Spleen (tissue), 11 donors: Measurements from ENCODE around the gene PRKCG. TPM values are rescaled to one million over a fixed set of nuclear protein-coding genes. Genes with fewer than 3 reads are reported as not detected.

ENCODE experiments used
- DNase-seq: peaks from one replicate; pipeline ENCODE4 v3.0.0-alpha.2; 2020
- H3K27ac ChIP-seq, 8 donors: fragments of 200-600 bp; sonication (generic) in 7 of 8; 1 replicate in 4 of 8; 2 replicates in 4 of 8; pipeline versions ENCODE4 v1.5.0 to v1.8.0; 2016 to 2021; ENCODE audit warnings: inconsistent platforms in 4 of 8, mild to moderate bottlenecking in 4 of 8, moderate library complexity in 1 of 8
- H3K27me3 ChIP-seq, 7 donors: fragments of 200-600 bp; sonication (generic) in 6 of 7; replicated peaks in 1 of 7; 1 replicate in 4 of 7; 2 replicates in 3 of 7; pipeline versions ENCODE4 v1.5.0 to v1.8.0; 2016 to 2021; ENCODE audit warnings: inconsistent platforms in 3 of 7, mild to moderate bottlenecking in 1 of 7
- H3K36me3 ChIP-seq, 6 donors: fragments of 200-600 bp; sonication (generic) in 5 of 6; 1 replicate in 4 of 6; 2 replicates in 2 of 6; pipeline versions ENCODE4 v1.5.0 to v1.8.0; 2016 to 2021; ENCODE audit warnings: inconsistent platforms in 2 of 6
- H3K4me1 ChIP-seq, 6 donors: fragments of 200-600 bp; sonication (generic) in 5 of 6; 1 replicate in 3 of 6; 2 replicates in 3 of 6; pipeline versions ENCODE4 v1.5.0 to v1.8.0; 2016 to 2021; ENCODE audit warnings: inconsistent platforms in 3 of 6
- H3K4me3 ChIP-seq, 8 donors: fragments of 200-600 bp; sonication (generic) in 7 of 8; 1 replicate in 4 of 8; 2 replicates in 4 of 8; pipeline versions ENCODE4 v1.5.0 to v1.8.0; 2016 to 2021; ENCODE audit warnings: inconsistent platforms in 4 of 8, mild to moderate bottlenecking in 4 of 8, moderate library complexity in 2 of 8
- H3K9me3 ChIP-seq, 8 donors: fragments of 200-600 bp; sonication (generic) in 7 of 8; 1 replicate in 4 of 8; 2 replicates in 4 of 8; pipeline versions ENCODE4 v1.5.0 to v1.8.0; 2016 to 2021; ENCODE audit warnings: inconsistent platforms in 4 of 8
- CTCF ChIP-seq, 11 experiments: fragments of 200-600 bp in 7 of 11; fragments of 450-650 bp in 4 of 11; sonication (generic) in 4 of 11; IDR thresholded peaks in 8 of 11; conservative IDR thresholded peaks in 3 of 11; 1 replicate in 7 of 11; 2 replicates in 4 of 11; pipeline versions ENCODE4 v1.4.0 to v1.8.0; 2016 to 2021; ENCODE audit warnings: antibody characterized with exemption in 11 of 11, inconsistent platforms in 4 of 11, mild to moderate bottlenecking in 1 of 11
- POLR2A ChIP-seq, 3 donors: fragments of 450-650 bp; IDR thresholded peaks; one replicate each; pipeline ENCODE4 v1.5.1; 2017; ENCODE audit warnings: antibody characterized with exemption in 3 of 3, mild to moderate bottlenecking in 1 of 3
- POLR2AphosphoS5 ChIP-seq, 3 donors: sonication (generic); formaldehyde crosslinking; IDR thresholded peaks; one replicate each; pipeline ENCODE4 v1.5.1; 2017; ENCODE audit warnings: antibody characterized with exemption in 3 of 3
- WGBS, 5 donors: extraction: QIAGEN DNeasy Blood & Tissue Kit in 3 of 5; methylation state at CpG; one replicate each; pipeline versions ENCODE4 v1.1.5 to v1.1.7; 2013 to 2018; 5-methylcytosine and 5-hydroxymethylcytosine counted together
- intact Hi-C: fragments of 100-400 bp; cut with DNase I; formaldehyde crosslinking; loops from one replicate; pipeline ENCODE4 v1.15.0; 2023; ENCODE audit warnings: low total_unique reads
- polyA plus RNA-seq, 3 donors: library from polyadenylated mRNA; stranded (reverse); fragments of 200-250 nt; gene quantifications; one replicate each; pipeline ENCODE4 v1.2.1, GENCODE V29; 2013
- total RNA-seq, 7 donors: library from RNA; depleted of rRNA in 3 of 7; stranded (reverse); fragments of >200 nt in 3 of 7; fragmentation: NEBNext Ultra II Directional in 4 of 7; extraction: Animal tissue kit (Norgen Biotek cat#: 25700) in 4 of 7; gene quantifications; one replicate each; pipeline versions ENCODE4 v1.1.0 to v1.2.1, GENCODE V29; 2016 to 2021
- donor health status: healthy with polysubstance abuse.
- donor health status: DM: no; HTN: no; CAD: no; lungs with moderate emphysema.
- donor health status: DM: no; HTN: no; CAD: no.
- donor health status: Bipolar disorder and iron deficiency.
- donor health status: healthy.
- donor health status: DM: no; HTN: no; CAD: no.
- donor health status: DM: yes; HTN: yes; CAD: no.

Gene PRKCG
- total and polyA plus RNA-seq, 10 donors, result 0.17 TPM; not detected in 9

- Histone ChIP-seq H3K27me3 (peaks cover 0 to 100% (median 19%) of the 10 kb centered on the region in 7 donors), H3K4me3 (no peak overlapping the region), H3K36me3 (no peaks in the 10 kb centered on the region), H3K4me1 (peaks cover 0 to 4% (median 0%) of the 10 kb centered on the region in 6 donors), H3K27ac (no peak overlapping the region), H3K9me3 (peaks cover 0 to 7% (median 0%) of the 10 kb centered on the region in 8 donors)
- no peak for TF ChIP-seq POLR2A (IDR thresholded peaks at IDR 0.05)
- no peak for TF ChIP-seq CTCF (IDR thresholded peaks at IDR 0.05 in 8 of 11, conservative IDR thresholded peaks at IDR 0.05 in 3 of 11)
- TF ChIP-seq POLR2AphosphoS5 (IDR thresholded peaks at IDR 0.05), result no peak
- WGBS, 5 donors, result 87 to 93% (median 93%) methylated on average over 20 to 27 of the region's 27 CpGs
- DNase-seq, result no peak
- intact Hi-C loops, result loop anchor here (10.0 kb wide), 1 partner anchor 124 kb away; no protein-coding TSS in a partner anchor
Observed at GRCh38 chr19:53900191-53900860, 18.3 kb downstream of the PRKCG start.

GRCh38 chr19:53903055-53903680, 21.2 kb downstream of the PRKCG start:
- intact Hi-C loops, result loop anchor here (10.0 kb wide), 1 partner anchor 122 kb away; no protein-coding TSS in a partner anchor
- 43 to 57% (median 50%) methylated on average over 4 of the region's 4 CpGs for WGBS, 5 donors
- no peaks in the 10 kb centered on the region for H3K36me3 ChIP-seq
- no peak overlapping the region for H3K4me3 ChIP-seq
- no peak overlapping the region for H3K27ac ChIP-seq
- H3K9me3 ChIP-seq, result peaks cover 0 to 8% (median 0%) of the 10 kb centered on the region in 8 donors
- no peak for DNase-seq
- no peak for TF ChIP-seq POLR2AphosphoS5 (IDR thresholded peaks at IDR 0.05)
- no peak for TF ChIP-seq CTCF (IDR thresholded peaks at IDR 0.05 in 8 of 11, conservative IDR thresholded peaks at IDR 0.05 in 3 of 11)
- no peak for TF ChIP-seq POLR2A (IDR thresholded peaks at IDR 0.05)
- H3K27me3 ChIP-seq, result peaks cover 0 to 99% (median 25%) of the 10 kb centered on the region in 7 donors
- H3K4me1 ChIP-seq, result peaks cover 0 to 23% (median 14%) of the 10 kb centered on the region in 6 donors

- no peak for DNase-seq
- Histone ChIP-seq H3K4me1 (peaks cover 0 to 33% (median 22%) of the 10 kb centered on the region in 6 donors), H3K27ac (no peak overlapping the region), H3K27me3 (peaks cover 0 to 99% (median 37%) of the 10 kb centered on the region in 7 donors), H3K4me3 (no peak overlapping the region), H3K9me3 (peaks cover 0 to 6% (median 0%) of the 10 kb centered on the region in 8 donors), H3K36me3 (no peaks in the 10 kb centered on the region)
- 28 to 38% (median 34%) methylated on average over 3 of the region's 3 CpGs for WGBS, 5 donors
- TF ChIP-seq POLR2AphosphoS5 (IDR thresholded peaks at IDR 0.05) (no peak), CTCF (IDR thresholded peaks at IDR 0.05 in 8 of 11, conservative IDR thresholded peaks at IDR 0.05 in 3 of 11) (no peak), POLR2A (IDR thresholded peaks at IDR 0.05) (no peak)
- intact Hi-C loops, result loop anchor here (10.0 kb wide), 1 partner anchor 120 kb away; no protein-coding TSS in a partner anchor
Observed at GRCh38 chr19:53904909-53905308, 22.9 kb downstream of the PRKCG start.

GRCh38 chr19:53905787-53906186, 23.8 kb downstream of the PRKCG start:
- peaks cover 0 to 4% (median 0%) of the 10 kb centered on the region in 8 donors for H3K9me3 ChIP-seq
- TF ChIP-seq CTCF (IDR thresholded peaks at IDR 0.05 in 8 of 11, conservative IDR thresholded peaks at IDR 0.05 in 3 of 11) (no peak), POLR2AphosphoS5 (IDR thresholded peaks at IDR 0.05) (no peak), POLR2A (IDR thresholded peaks at IDR 0.05) (no peak)
- DNase-seq, result no peak
- intact Hi-C loops, result loop anchor here (10.0 kb wide), 1 partner anchor 119 kb away; no protein-coding TSS in a partner anchor
- H3K27ac ChIP-seq, result no peak overlapping the region
- 53 to 82% (median 64%) methylated on average over 1 of the region's 1 CpG for WGBS, 5 donors
- peaks cover 0 to 99% (median 45%) of the 10 kb centered on the region in 7 donors for H3K27me3 ChIP-seq
- no peaks in the 10 kb centered on the region for H3K36me3 ChIP-seq
- no peak overlapping the region for H3K4me3 ChIP-seq
- H3K4me1 ChIP-seq, result peaks cover 0 to 33% (median 22%) of the 10 kb centered on the region in 6 donors
